ENCODE data around the gene CHP2. TPM values are rescaled to one million over a fixed set of nuclear protein-coding genes. Genes with fewer than 3 reads are reported as not detected.
"Not testable (repeated sequence)": the region's sequence is repeated elsewhere in the genome, so short reads cannot be mapped to it uniquely, and the experiment has no call there.

Gene CHP2
- total and polyA plus RNA-seq, 2 experiments from 2014 or later = not detected

DNA sequence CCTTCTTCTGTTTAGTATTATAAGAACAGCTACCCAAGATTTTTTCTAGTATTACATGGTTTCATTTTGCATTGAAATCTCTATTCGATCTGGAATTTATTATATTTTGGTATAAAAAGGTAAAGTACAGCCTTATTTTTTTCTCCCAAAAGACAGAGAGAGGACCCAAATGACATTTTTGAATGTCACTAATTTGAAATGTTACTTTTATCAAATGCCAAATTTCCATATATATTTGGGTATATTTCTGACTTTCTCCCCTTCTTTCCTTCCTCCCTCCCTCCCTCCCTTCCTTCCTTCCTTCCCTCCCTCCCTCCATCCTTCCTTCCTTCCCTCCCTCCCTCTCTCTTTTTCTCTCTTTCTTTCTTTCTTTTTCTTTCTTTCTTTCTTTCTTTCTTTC lies 6.2 kb upstream of the CHP2 start:
- Histone ChIP-seq H3K36me3 (ENCODE audit: low read depth) (no peaks in the 10 kb centered on the region), H4K20me1 (ENCODE audit: insufficient read depth) (no peaks in the 10 kb centered on the region), H3K27me3 (replicated peaks; ENCODE audit: insufficient read depth) (peaks cover 2% of the 10 kb centered on the region), H3K4me3 (no peak overlapping the region), H3K4me1 (ENCODE audit: insufficient read depth) (no peaks in the 10 kb centered on the region), H3K9ac (no peak overlapping the region), H3K4me2 (ENCODE audit: unreplicated experiment) (no peak overlapping the region), H3K9me2 (ENCODE audit: insufficient read depth) (no peaks in the 10 kb centered on the region), H3K27ac (no peak overlapping the region), H2AFZ (no peak overlapping the region), H3K9me3 (ENCODE audit: low read depth) (no peaks in the 10 kb centered on the region), H3F3A (ENCODE audit: insufficient read depth) (no peaks in the 10 kb centered on the region), H3K79me2 (ENCODE audit: insufficient read depth) (no peaks in the 10 kb centered on the region)
- 8 to 20% methylated on average over 1 of the region's 1 CpG for WGBS, 2 experiments (ENCODE audit: low coverage in 1 of 2, low lambda C conversion rate in 2 of 2, missing lambda C conversion rate in 2 of 2)
- no peak for DNase-seq
- no peak for TF ChIP-seq EZH2phosphoT487 (IDR thresholded peaks at IDR 0.05; ENCODE audit: insufficient read depth, low read depth)
- TF ChIP-seq EZH2 (IDR thresholded peaks at IDR 0.05; ENCODE audit: insufficient read depth, poor library complexity, severe bottlenecking) = no peak
- in situ Hi-C loops (cut with MboI) = no loop called here

DNA sequence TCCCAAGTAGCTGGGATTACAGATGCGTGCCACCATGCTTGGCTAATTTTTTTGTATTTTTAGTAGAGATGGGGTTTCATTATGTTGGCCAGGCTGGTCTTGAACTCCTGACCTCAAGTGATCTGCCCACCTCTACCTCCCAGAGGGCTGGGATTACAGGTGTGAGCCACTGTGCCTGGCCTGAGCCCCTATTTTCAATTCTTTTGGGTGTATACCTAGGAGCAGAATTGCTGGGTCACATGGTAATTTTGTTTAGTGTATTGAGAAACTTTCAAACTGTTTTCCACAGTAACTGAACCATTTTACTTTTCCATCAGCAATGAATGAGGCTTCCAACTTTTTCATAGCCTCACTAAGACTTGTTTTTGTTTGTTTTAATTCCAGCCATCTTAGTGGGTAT lies 3.8 kb upstream of the CHP2 start:
- H3K9me3 ChIP-seq (ENCODE audit: low read depth); H2AFZ ChIP-seq; H4K20me1 ChIP-seq (ENCODE audit: insufficient read depth); H3K9ac ChIP-seq; H3F3A ChIP-seq (ENCODE audit: insufficient read depth); H3K79me2 ChIP-seq (ENCODE audit: insufficient read depth); H3K36me3 ChIP-seq (ENCODE audit: low read depth); H3K4me3 ChIP-seq; H3K27ac ChIP-seq; H3K9me2 ChIP-seq (ENCODE audit: insufficient read depth); DNase-seq; H3K4me2 ChIP-seq (ENCODE audit: unreplicated experiment); H3K4me1 ChIP-seq (ENCODE audit: insufficient read depth); in situ Hi-C loops (cut with MboI): not testable (repeated sequence)
- peaks cover 18% of the 10 kb centered on the region for H3K27me3 ChIP-seq (replicated peaks; ENCODE audit: insufficient read depth)
- WGBS, 2 experiments (ENCODE audit: low coverage in 1 of 2, low lambda C conversion rate in 2 of 2, missing lambda C conversion rate in 2 of 2) = 17 to 25% methylated on average over 1 of the region's 1 CpG

DNA sequence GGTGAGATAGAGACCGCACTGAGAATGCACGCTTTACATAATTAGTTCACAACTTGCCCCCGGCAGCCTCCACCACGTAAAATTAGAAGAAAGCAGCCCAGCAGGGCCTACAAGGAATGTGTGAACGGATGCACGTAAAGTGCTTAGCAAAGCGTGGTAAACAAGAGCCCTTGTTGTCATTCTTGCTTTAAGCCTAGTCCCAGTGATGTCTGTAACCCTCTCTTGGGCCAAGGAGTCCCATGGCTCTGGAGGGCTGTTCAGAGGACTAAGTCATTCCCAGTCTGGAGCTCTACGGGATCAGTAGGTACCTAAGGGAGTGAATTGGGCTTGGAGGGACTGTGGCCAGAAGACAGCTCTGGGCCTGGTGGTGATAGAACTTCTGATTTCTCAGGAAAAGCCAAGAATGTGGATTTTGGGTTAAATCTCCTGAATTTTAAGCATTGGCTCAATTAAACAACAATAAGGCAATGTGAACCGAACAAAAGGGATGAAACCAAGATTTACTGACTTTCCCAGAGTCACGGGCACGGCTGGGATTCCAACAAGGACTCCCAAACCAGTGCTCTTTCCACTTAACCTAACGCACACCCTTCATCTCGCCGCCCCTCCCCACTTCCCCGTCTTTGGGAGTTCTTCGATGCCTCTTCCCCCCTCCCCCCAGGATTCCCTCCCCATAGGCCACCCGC lies 775 bp upstream of the CHP2 start:
- in situ Hi-C loops (cut with MboI) = no loop called here
- no peaks in the 10 kb centered on the region for H4K20me1 ChIP-seq (ENCODE audit: insufficient read depth)
- no peak overlapping the region for H2AFZ ChIP-seq
- no peak overlapping the region for H3K4me2 ChIP-seq (ENCODE audit: unreplicated experiment)
- 14 to 29% methylated on average over 11 to 17 of the region's 17 CpGs for WGBS, 2 experiments (ENCODE audit: low coverage in 1 of 2, low lambda C conversion rate in 2 of 2, missing lambda C conversion rate in 2 of 2)
- no peak overlapping the region for H3K4me3 ChIP-seq
- no peaks in the 10 kb centered on the region for H3F3A ChIP-seq (ENCODE audit: insufficient read depth)
- no peaks in the 10 kb centered on the region for H3K9me2 ChIP-seq (ENCODE audit: insufficient read depth)
- no peak overlapping the region for H3K9ac ChIP-seq
- H3K9me3 ChIP-seq (ENCODE audit: low read depth) = no peaks in the 10 kb centered on the region
- H3K36me3 ChIP-seq (ENCODE audit: low read depth) = no peaks in the 10 kb centered on the region
- peaks cover 22% of the 10 kb centered on the region for H3K27me3 ChIP-seq (replicated peaks; ENCODE audit: insufficient read depth)
- no peaks in the 10 kb centered on the region for H3K4me1 ChIP-seq (ENCODE audit: insufficient read depth)
- H3K79me2 ChIP-seq (ENCODE audit: insufficient read depth) = no peaks in the 10 kb centered on the region
- DNase-seq = no peak
- TF ChIP-seq EZH2phosphoT487 (IDR thresholded peaks at IDR 0.05; ENCODE audit: insufficient read depth, low read depth) = no peak
- no peak for TF ChIP-seq EZH2 (IDR thresholded peaks at IDR 0.05; ENCODE audit: insufficient read depth, poor library complexity, severe bottlenecking)
- no peak overlapping the region for H3K27ac ChIP-seq

DNA sequence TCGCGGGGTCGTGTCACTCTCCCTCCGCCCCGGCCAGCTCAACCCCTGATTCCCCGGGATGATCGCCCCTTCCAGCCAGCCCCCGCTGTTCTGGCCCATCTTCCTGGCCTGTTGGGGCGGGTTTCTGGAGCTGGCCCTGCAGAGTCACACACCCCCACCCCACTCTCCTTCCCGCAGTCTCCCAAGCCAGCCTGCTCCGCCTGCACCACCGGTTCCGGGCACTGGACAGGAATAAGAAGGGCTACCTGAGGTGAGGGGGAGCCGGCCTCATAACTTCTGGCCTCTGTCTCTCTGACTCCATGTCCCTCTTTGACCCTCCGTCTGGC lies 621 bp downstream of the CHP2 start:
- 41 to 51% methylated on average over 5 to 15 of the region's 15 CpGs for WGBS, 2 experiments (ENCODE audit: low coverage in 1 of 2, low lambda C conversion rate in 2 of 2, missing lambda C conversion rate in 2 of 2)
- Histone ChIP-seq H3K79me2 (ENCODE audit: insufficient read depth) (no peaks in the 10 kb centered on the region), H3K9me2 (ENCODE audit: insufficient read depth) (no peaks in the 10 kb centered on the region), H3K36me3 (ENCODE audit: low read depth) (no peaks in the 10 kb centered on the region), H3K27ac (no peak overlapping the region), H3K9me3 (ENCODE audit: low read depth) (no peaks in the 10 kb centered on the region), H3K9ac (no peak overlapping the region), H3K4me1 (ENCODE audit: insufficient read depth) (no peaks in the 10 kb centered on the region), H2AFZ (no peak overlapping the region), H3K4me2 (ENCODE audit: unreplicated experiment) (no peak overlapping the region), H3F3A (ENCODE audit: insufficient read depth) (no peaks in the 10 kb centered on the region), H4K20me1 (ENCODE audit: insufficient read depth) (no peaks in the 10 kb centered on the region), H3K27me3 (replicated peaks; ENCODE audit: insufficient read depth) (peaks cover 22% of the 10 kb centered on the region), H3K4me3 (no peak overlapping the region)
- DNase-seq = no peak
- in situ Hi-C loops (cut with MboI) = no loop called here
- TF ChIP-seq EZH2 (IDR thresholded peaks at IDR 0.05; ENCODE audit: insufficient read depth, poor library complexity, severe bottlenecking) (no peak), EZH2phosphoT487 (IDR thresholded peaks at IDR 0.05; ENCODE audit: insufficient read depth, low read depth) (no peak)

DNA sequence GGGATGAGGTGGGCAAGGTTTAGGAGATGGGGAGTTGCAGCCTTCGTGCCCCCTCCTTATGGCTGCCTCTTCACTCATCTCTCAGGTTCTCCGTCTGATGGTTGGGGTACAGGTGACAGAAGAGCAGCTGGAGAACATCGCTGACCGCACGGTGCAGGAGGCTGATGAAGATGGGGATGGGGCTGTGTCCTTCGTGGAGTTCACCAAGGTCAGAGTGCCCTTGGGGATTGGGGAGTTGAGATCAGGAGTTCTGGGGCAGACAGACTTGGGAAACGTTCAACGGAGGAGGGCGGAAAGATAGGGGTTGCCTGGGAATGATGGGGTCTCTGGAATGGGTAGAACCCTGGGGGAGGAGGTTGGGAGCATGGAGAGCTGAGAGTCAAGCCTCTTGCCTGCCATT lies 2.3 kb downstream of the CHP2 start:
- no peaks in the 10 kb centered on the region for H3F3A ChIP-seq (ENCODE audit: insufficient read depth)
- H3K4me3 ChIP-seq = no peak overlapping the region
- 57 to 61% methylated on average over 9 of the region's 9 CpGs for WGBS, 2 experiments (ENCODE audit: low coverage in 1 of 2, low lambda C conversion rate in 2 of 2, missing lambda C conversion rate in 2 of 2)
- no peak overlapping the region for H2AFZ ChIP-seq
- no peak for TF ChIP-seq EZH2 (IDR thresholded peaks at IDR 0.05; ENCODE audit: insufficient read depth, poor library complexity, severe bottlenecking)
- no peak for TF ChIP-seq EZH2phosphoT487 (IDR thresholded peaks at IDR 0.05; ENCODE audit: insufficient read depth, low read depth)
- peaks cover 22% of the 10 kb centered on the region for H3K27me3 ChIP-seq (replicated peaks; ENCODE audit: insufficient read depth)
- no peaks in the 10 kb centered on the region for H3K79me2 ChIP-seq (ENCODE audit: insufficient read depth)
- no peaks in the 10 kb centered on the region for H4K20me1 ChIP-seq (ENCODE audit: insufficient read depth)
- H3K9me3 ChIP-seq (ENCODE audit: low read depth) = no peaks in the 10 kb centered on the region
- no peak overlapping the region for H3K4me2 ChIP-seq (ENCODE audit: unreplicated experiment)
- H3K27ac ChIP-seq = no peak overlapping the region
- H3K9ac ChIP-seq = no peak overlapping the region
- no peak for DNase-seq
- H3K9me2 ChIP-seq (ENCODE audit: insufficient read depth) = no peaks in the 10 kb centered on the region
- H3K4me1 ChIP-seq (ENCODE audit: insufficient read depth) = no peaks in the 10 kb centered on the region
- H3K36me3 ChIP-seq (ENCODE audit: low read depth) = no peaks in the 10 kb centered on the region
- in situ Hi-C loops (cut with MboI) = no loop called here
